ENCODE results near the gene TGM5.

GRCh38 chr15:43312378-43312777 is 45.6 kb upstream of the TGM5 start:
- TF ChIP-seq CTCF (IDR thresholded peaks at IDR 0.05) = no peak
- no peak for TF ChIP-seq MAX (CRISPR knock-in tag; IDR thresholded peaks at IDR 0.05)
- TF ChIP-seq MYBL2 (CRISPR knock-in tag; IDR thresholded peaks at IDR 0.05) = no peak
- no peak for TF ChIP-seq E2F1 (CRISPR knock-in tag; IDR thresholded peaks at IDR 0.05)
- TF ChIP-seq SMAD3 (CRISPR knock-in tag; IDR thresholded peaks at IDR 0.05; ENCODE audit: borderline replicate concordance) = no peak
- no peak for TF ChIP-seq CREB1 (CRISPR knock-in tag; IDR thresholded peaks at IDR 0.05)
- TF ChIP-seq CDX4 (CRISPR knock-in tag; IDR thresholded peaks at IDR 0.05; ENCODE audit: borderline replicate concordance) = no peak
- no peak for TF ChIP-seq ZSCAN18 (CRISPR knock-in tag; IDR thresholded peaks at IDR 0.05)
- TF ChIP-seq ZNF263 (CRISPR knock-in tag; IDR thresholded peaks at IDR 0.05; ENCODE audit: low read depth) = no peak

Measured in WTC11 (cell line).